Right renal pelvis (tissue), 4 donors: ENCODE data around the gene RPTOR. TPM values are rescaled to one million over a fixed set of nuclear protein-coding genes. Genes with fewer than 3 reads are reported as not detected.
A peak's percentile ranks its signal among the peaks of the same experiment; 100 is the strongest.

Experiments
- DNase-seq, 4 donors: peaks; one replicate each; pipeline ENCODE4 v3.0.0-alpha.2; 2013; ENCODE audit warnings: low read depth in 4 of 4, low spot score in 3 of 4, missing footprints in 1 of 4
- polyA plus RNA-seq, 4 donors: library from polyadenylated mRNA; unstranded; fragments of 120-200 nt; gene quantifications; one replicate each; pipeline ENCODE4 v1.2.1, GENCODE V29; 2013; ENCODE audit not compliant: insufficient read length in 4 of 4

Gene RPTOR
- polyA plus RNA-seq, 4 donors: 17.1 to 21.9 (median 19.5) TPM

DNA sequence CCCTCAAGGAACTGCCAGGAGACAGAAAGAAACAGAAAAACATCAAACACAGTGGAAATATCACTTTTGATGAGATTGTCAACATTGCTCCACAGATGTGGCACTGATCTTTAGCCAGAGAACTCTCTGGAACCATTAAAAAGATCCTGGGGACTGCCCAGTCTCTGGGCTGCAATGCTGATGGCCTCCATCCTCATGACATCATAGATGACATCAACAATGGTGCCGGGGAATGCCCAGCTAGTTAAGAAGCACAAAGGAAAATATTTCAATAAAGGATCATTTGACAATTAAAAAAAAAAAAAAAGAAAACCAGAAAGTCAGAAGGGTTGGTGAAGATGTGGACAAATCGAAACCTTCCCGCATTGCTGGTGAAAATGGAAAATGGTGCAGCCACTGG lies 432.1 kb downstream of the RPTOR start:
- no peak for DNase-seq

GRCh38 chr17:80977172-80977571 lies 432.5 kb downstream of the RPTOR start:
- no peak for DNase-seq

- DNase-seq: no peak
Observed at GRCh38 chr17:80978499-80979497, 434.2 kb downstream of the RPTOR start.

GRCh38 chr17:80979547-80980378 lies 435.1 kb downstream of the RPTOR start:
- DNase-seq: no peak

DNA sequence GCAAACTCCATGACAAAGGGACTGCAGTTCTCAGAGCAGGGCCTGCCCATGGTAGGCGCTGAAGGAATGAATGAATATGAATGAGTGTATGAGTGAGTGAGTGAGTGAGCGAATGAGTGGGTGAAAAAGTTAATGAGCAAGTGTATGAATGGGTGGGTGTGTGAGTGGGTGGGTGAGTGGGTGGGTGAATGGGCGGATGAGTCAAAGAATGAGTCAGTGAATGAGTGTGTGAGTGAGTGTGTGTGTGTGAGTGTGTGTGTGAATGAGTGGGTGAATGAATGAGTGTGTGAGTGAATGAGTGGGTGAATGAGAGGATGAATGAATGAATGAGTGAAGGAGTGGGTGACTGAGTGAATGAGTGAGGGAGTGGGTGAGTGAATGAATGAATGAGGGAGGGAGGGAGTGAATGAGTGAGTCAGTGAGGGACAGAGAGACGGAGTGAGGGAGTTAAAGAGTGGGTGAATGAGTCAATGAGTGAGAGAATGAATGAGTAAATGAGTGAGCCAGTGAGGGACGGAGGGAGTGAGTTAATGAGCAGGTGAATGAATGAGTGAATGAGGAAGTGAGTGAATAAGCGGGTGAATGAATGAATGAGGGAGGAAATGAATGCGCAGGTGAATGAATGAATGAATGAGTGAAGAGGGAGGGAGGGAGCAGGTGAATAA lies 435.9 kb downstream of the RPTOR start:
- no peak for DNase-seq

DNA sequence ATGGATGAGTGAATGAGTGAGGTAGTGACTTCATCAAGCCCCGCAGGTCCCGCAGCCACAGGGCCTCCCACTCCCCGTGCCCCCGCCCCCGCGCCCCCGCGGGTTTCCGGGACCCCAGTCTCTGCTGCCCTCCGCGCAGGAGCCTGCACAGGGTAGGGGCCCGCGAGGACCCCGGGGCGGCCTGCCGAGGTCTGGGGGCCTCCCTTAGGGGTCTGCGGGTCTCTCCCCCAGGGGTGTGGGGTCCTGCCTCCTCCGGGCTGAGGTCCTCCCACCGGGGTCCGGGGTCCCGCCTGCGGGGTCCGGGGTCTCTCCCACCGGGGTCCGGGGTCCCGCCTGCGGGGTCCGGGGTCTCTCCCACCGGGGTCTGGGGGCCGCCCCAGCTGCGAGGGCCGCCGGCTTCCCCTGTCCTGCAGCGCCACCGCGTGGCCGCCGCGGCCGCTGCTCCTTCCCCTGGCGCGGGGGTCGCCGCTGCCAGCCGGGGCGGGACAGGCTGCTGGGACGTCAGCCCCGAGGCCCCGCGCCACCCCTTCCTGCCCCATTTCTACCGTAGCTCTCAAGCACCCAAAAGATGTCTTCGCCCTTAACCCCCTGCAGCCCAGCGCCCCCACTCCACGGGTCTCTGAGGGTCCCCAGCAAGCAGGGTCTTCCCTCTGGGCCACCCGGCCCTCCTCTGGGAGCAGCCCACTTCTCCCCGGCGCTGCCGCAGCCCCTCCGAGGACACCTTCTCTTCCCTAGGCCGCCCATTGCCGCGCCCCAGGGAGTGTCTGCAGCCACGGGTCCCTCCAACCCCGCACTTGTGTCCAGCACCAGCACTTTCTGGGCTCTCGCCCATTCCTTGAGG lies 436.6 kb downstream of the RPTOR start:
- DNase-seq: no peak

GRCh38 chr17:80981929-80982425 lies 437.3 kb downstream of the RPTOR start:
- DNase-seq: no peak

- no peak for DNase-seq
Observed at GRCh38 chr17:80982426-80982974, 437.9 kb downstream of the RPTOR start.

GRCh38 chr17:80983545-80983944 lies 438.9 kb downstream of the RPTOR start:
- no peak for DNase-seq

DNA sequence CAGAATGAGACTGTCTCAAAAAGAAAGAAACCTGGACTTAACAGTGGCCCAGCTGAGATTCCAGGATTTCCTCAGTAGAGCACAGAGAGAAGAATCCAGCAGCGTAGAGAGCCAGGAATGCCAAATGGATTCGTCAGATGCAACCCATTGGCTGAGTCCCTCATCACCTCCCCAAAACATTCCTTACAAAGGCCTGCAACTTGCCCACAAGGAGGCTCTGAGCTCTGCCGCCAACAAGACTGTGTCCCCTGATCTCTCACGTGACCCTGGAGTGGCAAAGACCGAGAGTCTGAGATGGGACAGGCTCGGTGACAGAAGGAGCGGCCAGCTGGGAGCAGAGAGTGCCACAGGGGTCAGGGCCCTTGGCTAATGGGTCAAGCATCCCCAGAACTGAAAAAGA lies 440.1 kb downstream of the RPTOR start:
- DNase-seq: no peak

- no peak for DNase-seq
Observed at GRCh38 chr17:80986046-80986445, 441.4 kb downstream of the RPTOR start.

DNA sequence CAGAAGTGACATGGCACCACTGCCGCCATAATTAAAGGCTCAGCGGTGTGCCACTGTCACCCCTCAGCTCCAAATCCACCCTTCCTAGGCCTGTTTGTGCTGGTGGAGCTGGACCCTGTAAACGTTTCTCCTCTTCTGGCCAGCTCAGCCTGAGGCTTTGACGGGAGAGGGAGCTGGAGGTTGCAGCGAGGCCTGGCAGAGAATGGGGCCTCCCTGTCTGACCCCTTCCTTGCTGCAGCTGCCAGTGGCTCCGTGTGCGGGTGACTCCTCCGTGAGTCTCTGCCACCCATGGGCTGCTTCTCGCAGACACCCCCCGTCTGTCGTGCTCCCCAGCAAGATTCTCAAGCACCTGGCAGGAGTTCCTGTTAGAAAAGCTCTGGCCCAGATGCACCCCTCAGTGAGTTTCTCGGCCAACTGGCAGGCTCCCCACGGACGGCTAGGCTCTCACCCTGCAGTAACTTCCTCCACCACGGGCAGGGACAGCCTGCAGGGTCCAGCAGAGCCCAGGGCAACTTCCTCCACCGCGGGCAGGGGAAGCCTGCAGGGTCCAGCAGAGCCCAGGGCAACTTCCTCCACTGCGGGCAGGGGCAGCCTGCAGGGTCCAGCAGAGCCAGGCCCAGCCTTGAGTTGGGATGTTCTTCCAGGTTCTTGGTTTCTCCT lies 442.3 kb downstream of the RPTOR start:
- no peak for DNase-seq

GRCh38 chr17:80987941-80988461 lies 443.4 kb downstream of the RPTOR start:
- DNase-seq: no peak

DNA sequence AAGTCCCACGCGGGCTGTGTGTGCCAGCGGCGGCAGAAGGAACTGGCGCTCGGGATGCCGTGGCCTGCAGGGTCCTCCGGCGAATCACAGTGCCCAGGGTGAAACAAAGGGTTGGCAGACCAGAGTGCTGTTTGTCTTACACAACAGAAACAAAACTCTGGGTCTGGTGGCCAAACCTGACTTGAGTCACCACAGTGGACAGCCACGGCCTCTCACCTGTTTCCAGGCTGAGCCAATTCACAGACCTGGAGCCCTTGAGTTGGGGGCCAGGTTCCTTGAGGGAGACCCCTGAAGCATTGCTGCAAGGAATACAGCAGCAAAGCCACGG lies 444.9 kb downstream of the RPTOR start:
- no peak for DNase-seq

DNA sequence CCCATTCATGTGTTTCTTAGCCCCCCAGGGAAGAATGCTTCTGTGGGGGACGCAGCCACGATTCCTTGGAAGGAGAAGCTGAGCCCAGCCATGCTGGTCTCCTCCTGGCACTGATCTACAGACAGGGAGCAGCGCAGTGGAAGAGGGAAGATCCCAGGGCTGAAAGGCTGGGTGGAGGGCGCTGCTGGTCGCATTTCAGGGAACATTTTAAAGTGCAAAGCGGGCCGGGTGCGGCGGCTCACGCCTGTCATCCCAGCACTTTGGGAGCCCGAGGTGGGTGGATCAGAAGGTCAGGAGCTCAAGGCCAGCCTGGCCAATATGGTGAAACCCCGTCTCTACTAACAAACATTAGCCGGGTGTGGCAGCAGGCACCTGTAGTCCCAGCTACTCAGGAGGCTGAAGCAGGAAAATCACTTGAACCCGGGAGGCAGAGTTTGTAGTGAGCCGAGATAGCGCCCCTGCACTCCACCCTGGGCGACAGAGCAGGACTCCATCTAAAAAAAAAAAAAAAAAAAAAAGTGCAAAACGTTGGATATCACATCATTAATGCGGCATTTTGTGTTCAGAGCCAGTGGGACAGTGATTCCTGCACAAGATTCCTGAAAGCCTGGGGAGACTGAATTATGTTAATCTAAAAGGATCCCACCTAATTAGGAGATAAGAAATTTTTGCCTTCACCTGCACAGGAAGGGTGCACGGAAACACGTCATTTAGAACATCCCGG lies 446.4 kb downstream of the RPTOR start:
- no peak for DNase-seq

- peak in 2 of 4 donors; percentile 60 to 71 for DNase-seq
Observed at GRCh38 chr17:80991645-80992076, 447.0 kb downstream of the RPTOR start, which contains the start of gene CHMP6. Gene CHMP6 (plus strand): TSS chr17:80991841. CDS start chr17:80991919, 78 bp downstream.

DNA sequence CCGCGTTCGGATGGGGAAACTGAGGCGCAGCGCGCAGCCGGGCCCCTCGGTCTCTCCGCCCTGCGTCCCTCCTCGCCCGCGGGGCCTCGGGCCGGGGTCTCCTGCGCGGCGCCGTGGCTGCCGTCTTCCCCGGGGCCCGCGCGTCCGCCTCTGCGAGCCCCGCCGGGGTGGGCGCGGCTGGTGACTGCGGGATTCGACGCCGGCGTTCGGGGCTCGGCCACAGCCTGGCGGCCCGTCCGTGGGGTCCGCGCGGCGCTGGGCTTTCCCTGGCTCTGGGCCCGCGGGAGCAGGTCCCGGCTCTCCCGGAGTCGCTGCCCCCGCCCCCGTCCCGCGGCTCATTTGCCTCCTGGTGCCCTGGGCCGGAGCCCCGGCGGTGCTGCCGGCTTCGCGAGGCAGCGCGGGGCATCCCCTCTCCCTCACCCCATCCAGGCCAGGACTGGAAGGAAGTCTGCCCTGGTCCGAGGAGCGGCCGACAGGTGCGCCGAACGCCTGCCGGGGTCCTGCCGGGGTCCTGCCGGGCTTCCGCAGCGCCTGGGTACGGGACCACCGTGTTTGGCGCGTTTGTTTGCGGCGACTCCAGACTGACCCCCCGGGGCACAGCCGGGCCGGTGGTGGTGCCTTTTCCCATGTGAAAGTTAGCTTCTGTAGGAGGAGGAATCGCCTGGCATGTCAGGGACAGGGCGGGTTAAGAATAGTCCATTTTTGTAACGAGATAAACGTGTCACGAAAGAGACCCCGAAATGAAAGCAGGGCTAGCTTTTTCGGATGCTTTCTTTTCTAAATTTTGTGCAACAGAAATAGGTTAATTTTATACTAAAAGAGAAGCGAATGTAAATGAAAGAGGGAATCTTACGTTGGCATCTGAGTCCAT lies 447.7 kb downstream of the RPTOR start:
- DNase-seq: no peak
